Activated naive CD4-positive, alpha-beta T cell (primary cell): ENCODE results near the gene BLOC1S6.

ENCODE experiments used
- DNase-seq, 4 experiments: peaks; one replicate each; lab custom pipeline; 2025; lab: John Stamatoyannopoulos, UW

The BLOC1S6 gene

DNA sequence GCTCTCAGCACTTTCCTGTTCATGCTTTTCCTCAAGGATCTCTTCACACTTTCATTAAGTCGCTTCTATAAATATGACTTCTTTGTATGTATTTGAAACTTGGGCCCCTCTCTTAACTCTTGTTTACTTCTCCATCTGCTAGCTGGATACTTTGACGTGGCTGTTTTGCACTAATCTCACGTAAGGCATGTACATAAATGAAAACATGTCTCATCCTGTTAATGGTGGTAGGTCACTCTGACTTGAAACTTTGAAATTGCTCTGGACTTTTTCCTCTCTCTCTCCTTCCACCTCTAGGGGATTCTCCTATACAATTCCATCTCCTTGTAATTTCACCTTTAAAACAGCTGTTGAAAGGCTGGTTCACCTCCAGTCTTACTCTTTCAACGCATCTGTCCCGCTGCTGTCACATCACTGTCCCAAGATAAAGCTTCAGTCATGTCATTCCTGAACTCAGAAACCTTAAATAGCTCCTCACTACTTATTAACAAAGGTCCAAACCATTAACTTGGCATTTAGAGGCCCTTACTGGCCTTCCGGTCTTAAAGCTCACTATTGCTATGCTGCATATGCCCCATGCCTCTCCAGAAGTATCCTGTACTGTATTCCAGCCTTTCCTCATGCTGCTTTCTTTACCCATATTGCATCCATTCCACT lies 1.2 kb downstream of the BLOC1S6 start:
- no peak for DNase-seq

DNA sequence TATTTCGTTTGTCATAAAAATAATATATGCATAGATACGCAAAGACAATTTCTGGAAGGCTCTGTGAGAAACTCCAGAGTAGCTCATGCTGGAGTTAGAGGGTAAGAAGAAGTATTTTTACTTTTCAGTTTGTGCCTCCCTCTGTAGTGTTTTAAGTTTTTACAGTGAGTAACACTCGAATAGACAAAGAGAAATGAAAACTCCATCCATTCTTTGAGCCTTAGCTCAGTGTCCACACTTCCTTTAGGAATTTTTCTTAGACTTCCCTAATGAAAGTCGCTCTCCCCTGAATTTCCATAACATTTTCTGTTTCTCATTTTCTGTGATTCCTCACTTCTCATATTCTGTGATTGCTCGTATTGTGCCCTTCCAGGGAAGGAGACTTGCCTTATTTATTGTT lies 2.1 kb downstream of the BLOC1S6 start:
- DNase-seq, result no peak

DNA sequence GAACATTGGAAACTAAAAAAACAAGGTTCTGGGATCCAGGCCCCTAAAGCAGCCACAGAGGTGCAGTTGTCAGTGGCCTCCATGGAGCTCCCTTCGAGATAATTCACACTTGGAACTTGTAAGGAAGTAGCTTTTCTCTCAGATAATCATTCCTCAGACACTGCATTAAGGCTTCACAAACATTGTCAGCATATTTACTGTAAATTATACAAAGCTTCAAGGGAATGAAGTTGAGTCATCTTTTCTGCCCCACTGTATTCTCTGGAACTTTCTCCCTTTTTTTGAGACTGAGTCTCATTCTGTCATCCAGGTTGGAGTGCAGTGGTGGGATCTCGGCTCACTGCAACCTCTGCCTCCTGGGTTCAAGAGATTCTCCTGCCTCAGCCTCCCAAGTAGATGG lies 7.1 kb downstream of the BLOC1S6 start:
- no peak for DNase-seq

DNA sequence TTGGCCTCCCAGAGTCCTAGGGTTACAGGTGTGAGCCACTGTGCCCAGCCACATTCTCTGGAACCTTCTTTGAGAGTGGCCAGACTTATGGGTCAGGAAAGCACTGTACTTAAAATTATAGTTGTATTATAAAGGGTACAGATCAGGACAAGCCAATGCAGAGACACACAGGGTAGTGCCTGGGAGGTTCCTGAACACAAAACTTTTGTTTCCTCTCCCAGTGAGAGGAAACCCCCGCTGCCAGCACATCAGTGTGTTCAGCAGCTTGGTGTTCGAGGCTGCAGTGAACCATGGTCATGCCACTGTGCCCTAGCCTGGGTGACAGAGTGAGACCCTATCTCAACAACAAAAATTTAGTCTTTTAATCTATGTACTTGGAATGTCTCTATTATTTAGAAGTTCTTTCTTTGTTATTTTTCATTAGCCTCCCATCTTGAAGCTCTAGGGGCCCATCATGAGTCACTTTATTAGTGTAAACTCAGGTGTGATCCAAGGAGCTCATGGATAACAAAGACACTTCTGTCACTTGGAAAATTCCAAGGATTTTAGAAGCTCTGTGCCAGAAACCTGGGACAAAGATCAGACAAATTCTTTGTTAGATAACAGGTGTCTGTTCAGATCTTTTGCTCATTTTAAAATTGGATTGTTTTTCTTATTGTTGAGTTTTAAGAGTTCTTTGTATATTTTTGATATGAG lies 7.8 kb downstream of the BLOC1S6 start:
- no peak for DNase-seq

DNA sequence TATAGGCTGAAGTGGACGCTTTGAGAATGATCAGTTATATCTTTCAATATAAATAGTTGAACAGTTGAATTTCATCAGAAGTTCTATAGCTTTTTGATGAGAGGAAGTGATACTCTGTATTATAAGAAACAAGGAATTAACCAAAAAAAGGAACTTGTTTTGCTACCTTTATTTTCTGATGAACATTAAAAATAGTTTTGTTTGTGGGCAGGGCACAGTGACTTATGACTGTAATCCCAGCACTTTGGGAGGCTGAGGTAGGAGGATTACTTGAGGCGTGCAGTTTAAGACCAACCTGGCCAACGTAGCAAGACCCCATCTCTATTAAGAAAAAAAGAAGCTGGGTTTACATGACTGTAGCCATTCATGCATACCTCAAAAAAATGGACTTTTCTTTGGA lies 16.7 kb downstream of the BLOC1S6 start:
- no peak for DNase-seq

DNA sequence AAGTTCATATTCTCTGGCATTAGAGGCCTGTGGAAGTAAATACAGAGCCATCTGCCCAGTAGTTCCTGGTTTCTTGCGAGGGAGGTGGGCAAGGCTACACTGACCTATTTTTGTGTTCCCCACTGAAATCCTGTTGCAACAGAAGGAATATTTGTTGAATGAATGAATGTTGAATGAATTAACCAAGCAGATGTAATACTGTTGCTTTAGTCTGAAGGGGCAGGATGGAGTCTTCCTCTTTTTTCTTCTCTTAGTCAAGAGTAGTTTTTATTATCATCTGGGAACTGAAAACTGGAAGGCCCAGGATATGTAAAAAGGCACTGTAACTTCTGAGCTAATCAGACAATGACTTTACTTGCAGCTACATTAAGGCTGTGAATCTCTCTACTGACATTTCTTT lies 17.1 kb downstream of the BLOC1S6 start:
- DNase-seq, result no peak

DNA sequence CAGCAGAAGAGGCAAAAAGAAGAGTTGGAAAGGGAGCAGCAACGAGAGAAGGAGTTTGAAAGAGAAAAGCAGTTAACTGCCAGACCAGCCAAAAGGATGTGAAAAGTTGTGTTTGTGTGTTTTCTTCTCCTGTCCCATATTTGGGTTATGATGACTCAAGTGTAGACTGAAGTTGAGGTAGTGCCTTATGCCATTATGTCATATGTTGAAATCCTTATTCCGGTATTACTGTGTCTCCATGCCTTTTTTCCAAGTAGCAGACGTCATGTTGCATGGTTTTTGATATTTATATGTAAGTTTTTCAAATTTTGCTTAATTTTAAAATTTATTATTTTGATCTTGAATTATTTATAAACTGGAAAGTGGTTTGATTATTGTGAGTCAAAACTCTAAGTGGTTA lies 19.2 kb downstream of the BLOC1S6 start:
- DNase-seq, result no peak

DNA sequence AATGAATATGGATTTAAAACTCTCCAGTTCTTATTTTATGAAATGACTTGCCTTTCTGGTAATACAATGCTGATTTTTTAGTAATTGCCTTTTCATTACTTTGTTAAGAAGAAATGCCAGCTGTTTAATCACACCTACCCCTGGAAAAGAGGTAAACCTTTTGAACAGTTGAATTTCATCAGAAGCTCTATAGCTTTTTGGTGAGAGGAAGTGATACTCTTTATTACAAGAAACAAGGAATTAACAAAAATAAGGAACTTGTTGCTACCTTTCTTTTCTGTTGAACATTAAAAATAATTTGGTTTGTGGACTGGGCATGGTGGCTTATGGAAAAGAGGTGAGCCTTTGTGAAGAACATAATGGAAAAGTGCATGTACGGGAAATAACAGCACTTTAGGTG lies 19.7 kb downstream of the BLOC1S6 start:
- no peak for DNase-seq

DNA sequence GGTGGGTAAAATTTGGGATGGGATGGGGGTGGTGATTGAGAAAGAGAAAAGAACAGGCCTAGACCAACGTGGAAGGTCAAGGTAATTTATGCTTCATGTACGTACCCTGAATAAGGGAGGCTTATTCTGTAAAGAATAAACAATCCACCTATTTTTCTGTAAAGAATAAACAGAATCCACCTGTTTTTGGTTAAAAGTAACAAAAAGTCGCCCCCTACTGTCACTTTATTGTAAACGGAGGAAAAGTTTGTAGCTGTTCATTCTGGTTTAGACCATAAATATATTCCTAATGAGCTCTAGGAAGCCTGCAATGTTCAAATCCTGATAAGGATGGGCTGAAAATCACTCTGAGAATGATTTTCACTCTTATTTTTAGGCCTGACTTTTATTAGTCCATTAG lies 24.1 kb downstream of the BLOC1S6 start:
- no peak for DNase-seq

DNA sequence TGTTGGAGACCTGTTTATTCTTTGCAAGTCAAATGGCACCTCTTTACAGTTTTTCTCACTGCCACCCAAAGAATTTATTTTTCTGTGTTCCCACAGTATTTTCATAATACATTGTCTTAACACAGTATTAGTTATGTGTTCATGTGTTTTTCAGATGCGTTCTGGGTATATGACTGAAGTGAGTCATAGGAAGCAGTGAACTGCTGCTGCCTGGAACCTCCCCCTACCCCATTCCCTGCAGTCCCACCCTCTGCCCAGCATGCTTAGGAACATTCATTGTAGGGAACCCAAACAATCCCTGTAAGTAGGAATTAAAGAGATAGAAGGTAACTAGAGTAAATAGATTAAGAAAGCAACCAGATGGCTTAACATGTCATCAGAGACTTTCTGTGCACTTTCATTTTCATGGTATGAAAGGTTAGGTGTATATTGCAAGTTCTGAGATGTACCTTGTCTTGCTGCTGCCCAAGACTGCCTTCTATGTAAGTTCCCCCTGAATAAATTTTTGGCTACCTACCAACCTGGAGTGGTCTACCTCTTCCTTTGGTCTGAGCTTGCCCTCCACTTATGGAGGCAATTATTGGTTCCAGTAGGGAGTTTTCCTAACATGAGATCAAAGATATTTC lies 25.7 kb downstream of the BLOC1S6 start:
- DNase-seq, result no peak

DNA sequence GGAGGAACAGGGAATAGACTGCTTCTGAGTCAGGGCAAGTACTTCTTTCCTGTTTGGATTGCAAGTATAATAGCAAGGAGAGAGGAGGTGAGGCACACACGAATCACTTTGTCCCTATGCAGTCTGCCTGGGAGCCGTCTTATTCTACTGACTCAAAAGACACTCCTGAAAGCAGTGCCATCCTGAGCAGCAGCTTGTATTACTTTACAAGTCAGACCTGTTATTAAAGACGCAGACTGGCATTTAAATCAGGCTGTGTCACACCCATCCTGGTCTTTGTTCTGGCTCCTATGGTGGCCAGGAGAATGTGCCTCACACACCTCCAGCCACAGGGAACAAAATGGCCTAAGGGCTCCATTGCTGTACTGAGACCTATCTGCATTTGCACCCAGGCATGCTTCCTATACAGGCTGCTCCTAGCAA lies 29.7 kb downstream of the BLOC1S6 start:
- DNase-seq, result no peak

DNA sequence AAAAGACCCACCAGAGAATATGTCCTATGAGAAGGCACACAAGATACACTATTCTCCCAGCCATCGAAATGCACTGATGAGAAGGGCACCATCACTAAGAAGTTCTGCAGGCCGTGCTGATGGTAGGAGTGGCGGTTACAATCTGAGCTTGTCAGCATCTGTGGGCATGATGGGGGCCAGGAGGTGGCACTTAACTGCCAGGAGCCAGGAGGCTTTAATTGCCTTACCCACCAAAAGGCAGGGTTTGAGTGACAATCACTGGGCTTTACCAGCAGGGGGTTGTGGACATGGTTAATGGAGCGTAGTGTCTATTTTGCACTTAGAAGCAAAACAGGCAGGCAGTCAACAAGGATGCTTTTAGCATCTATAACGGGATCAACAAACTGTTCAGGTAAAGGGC lies 31.6 kb downstream of the BLOC1S6 start:
- DNase-seq, result no peak

DNA sequence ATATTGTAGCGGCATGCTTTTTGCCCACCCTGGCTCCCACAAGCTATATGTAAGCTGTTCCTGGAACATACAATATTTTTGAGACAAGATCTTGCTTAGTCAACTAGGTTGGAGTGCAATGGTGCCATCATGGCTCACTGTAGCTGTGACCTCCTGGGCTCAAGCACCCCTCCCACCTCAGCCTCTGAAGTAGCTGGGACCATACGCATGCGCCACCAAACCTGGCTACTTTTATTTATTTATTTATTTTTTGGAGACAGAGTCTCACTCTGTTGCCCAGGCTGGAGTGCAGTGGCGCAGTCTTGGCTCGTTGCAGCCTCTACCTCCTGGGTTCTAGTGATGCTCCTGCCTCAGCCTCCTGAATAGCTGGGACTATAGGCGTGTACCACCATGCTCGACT lies 41.0 kb downstream of the BLOC1S6 start:
- no peak for DNase-seq

DNA sequence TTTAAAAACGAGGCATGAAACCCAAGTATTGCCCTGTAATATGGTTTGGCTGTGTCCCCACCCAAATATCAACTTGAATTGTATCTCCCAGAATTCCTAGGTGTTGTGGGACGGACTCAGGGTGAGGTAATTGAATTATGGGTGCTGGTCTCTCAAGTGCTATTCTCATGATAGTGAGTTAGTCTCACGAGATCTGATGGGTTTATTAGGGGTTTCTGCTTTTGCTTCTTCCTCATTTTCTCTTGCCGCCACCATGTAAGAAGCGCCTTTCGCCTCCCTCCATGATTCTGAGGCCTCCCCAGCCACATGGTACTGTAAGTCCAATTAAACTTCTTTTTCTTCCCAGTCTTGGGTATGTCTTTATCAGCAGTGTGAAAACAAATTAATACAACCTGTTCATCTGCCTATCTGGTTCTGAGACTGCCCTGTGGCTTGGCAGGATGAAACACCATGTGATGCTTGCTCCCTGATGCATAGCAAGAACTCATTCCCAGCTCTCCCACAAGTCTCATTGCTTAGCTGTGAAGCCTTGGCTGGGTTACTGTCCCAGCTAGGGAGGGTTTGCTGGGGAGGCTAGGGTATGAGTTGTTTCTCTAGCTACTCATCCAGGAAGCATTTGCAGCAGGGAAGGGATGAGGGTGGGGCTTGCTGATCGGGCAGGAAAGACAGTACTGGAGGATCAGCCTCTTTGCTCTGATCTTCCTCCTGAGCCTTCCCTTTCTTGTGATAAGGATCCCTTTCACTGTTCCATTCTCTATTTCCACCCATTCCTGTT lies 43.9 kb downstream of the BLOC1S6 start:
- DNase-seq, result no peak

DNA sequence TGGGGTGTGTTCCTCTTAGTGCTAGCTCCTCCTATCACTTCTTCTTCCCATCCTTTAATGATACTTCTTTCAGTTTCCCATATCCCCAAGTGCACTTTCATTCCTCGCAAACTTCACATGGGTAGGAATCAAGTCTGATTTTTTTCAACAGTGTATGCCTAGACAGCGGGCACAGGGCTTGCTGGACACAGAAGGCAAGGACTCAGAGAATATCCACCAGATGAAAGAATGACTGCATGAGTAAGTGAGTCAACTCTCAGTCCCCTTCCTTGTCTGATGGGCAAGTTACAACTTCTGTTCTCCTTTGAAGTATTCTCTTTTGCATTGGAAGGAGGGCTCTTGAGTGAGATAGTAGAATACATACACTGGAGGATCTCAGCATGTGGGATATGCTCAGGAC lies 44.6 kb downstream of the BLOC1S6 start:
- no peak for DNase-seq

DNA sequence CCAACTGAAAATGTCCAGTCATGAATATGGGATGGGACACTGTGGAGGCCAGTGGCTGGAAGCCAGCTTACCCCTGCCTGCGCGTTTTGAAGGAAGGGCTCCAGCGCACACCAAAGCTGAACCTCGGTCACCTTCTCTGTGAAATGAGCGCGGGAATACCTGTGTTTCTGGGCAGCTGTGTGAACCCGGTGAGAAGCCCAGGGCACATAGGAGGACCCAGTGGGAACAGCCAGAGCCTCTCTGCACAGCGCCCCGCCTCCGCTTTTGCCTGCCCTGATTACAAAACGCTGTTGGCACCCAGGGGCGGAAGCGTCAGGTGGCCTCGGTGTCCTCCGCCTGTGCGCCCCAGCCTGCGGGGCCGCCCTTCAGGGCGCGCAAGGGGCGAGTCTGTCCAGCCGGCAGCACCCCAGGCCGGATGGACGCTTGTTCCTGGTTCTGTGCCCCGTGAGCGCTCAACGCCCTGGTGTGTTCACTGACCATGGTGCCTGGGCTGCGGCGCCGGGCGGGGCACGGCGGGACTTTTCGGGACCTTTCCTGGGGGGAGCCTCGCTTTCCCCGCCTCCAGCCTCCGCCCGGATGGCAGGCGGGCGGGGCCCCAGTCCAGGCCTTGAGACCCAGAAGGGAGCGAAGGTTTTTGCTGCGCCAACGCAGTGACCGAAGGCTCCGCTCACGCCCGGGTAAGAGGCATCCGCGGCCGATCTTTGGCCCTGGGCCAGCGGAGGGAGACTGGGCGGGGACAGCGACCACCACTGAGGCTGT lies 47.4 kb downstream of the BLOC1S6 start, which contains the start of gene SQOR:
Gene SQOR, plus strand, starts transcription at position 598 of the 759 bp plus-strand sequence. CDS start 23,895 bp downstream, outside the sequence.
- DNase-seq, result peak in 3 of 4 experiments; percentile 41 to 55 (median 45)

DNA sequence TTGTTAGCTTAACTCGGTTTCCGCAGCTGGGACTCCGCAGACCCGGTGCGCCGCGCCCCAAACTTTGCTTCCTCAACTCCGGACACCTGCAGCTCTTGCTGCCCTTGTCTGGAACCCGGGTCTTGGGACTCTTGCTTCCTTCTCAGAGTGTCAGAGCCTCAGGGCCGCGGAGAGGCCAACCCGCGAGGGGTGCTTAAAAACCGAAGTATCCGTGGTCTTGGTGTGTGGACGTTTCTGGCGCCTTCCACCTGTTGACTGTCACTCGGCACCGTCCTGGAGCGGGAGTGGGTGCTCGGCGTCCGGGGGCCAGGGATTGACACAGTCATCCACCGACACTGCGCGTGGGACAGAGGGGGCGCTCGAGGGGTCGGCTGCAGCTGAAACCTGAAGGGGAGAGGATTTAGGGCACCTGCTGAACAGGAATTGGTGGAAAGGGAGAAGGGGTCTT lies 48.0 kb downstream of the BLOC1S6 start:
- peak in 3 of 4 experiments; percentile 38 to 59 (median 41) for DNase-seq

DNA sequence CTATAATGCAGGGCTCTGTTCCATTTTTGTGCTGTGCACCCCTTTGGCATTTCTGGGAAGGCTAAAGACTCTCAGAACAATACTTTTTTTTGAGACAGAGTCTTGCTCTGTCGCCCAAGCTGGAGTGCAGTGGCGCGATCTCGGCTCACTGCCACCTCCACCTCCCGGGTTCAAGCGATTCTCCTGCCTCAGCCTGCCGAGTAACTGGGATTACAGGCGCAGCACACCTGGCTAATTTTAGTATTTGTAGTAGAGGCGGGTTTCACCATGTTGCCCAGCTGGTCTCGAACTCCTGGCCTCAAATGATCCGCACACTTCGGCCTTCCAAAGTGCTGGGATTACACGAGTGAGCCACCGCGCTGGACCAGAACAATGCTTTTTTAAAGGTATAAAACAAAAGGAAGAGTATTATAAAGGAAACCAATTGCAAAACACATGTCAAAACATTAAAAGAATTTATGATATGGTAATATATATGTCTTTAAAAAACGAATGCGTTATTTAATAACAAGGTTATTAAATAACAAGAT lies 48.6 kb downstream of the BLOC1S6 start:
- no peak for DNase-seq

DNA sequence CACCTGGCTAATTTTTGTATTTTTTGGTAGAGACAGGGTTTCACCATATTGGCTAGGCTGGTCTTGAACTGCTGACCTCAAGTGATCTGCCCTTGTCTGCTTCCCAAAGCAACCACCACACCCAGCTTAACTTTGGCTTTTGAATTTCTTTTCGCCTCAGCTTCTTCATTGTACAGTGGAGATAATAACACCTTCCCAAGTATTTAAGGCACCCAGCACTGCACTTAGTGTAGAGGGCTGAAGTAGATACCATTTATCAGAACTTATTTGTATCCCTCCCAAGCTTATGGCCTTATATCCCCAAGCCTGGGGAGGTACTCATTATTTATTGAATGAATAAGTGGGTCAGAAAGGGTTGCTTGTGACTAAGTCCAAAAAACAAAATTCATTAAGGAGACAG lies 50.0 kb downstream of the BLOC1S6 start:
- DNase-seq, result no peak

DNA sequence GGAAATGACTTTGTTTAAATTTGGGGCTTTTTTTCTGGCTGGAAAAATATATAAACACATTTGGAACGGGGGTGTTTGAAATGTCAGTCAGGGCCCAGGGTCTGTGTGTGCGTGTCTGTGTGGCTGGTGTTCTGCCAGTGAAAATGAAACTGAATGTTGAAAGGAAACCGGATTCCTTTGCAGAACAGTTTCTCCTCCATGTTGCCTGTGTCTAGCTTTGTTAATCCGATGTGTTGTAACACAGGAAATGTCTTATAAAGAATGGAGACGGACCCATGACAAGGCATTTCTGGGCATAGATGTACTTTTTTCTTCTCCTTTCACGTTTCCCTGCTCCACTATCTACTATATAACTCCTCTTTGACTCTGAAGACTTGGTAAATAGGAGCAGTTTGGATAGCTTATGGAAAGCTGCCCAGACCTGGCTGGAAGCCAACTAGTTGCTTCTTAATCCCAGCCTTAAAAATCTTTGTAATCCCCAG lies 50.4 kb downstream of the BLOC1S6 start:
- DNase-seq, result peak in 2 of 4 experiments; percentile 8 to 22

DNA sequence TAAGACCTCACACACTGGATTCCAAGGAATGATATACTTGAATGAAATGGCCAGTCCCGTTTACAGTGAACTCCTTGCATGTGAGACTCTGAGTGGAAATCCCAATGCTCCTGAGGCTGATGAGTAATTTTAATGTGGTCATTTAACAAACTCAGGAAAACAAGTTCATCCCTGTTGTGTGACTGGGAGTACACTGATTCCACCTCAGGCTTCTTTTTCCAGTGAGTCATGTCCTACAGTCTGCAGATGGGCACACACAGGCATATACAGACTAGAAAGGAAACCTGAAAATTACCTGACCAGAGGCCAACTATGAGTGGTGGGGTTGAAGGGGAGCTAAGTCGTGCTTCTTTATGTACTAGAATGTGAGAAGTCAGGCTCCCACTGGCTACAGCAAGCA lies 53.4 kb downstream of the BLOC1S6 start:
- no peak for DNase-seq
